ENCODE results near the gene NUP62. TPM values are rescaled to one million over a fixed set of nuclear protein-coding genes. Genes with fewer than 3 reads are reported as not detected.
"Not testable (repeated sequence)": the region's sequence is repeated elsewhere in the genome, so short reads cannot be mapped to it uniquely, and the experiment has no call there.

The NUP62 gene
- total RNA-seq, 2 experiments from 2014 or later, result 113 to 119 TPM

DNA sequence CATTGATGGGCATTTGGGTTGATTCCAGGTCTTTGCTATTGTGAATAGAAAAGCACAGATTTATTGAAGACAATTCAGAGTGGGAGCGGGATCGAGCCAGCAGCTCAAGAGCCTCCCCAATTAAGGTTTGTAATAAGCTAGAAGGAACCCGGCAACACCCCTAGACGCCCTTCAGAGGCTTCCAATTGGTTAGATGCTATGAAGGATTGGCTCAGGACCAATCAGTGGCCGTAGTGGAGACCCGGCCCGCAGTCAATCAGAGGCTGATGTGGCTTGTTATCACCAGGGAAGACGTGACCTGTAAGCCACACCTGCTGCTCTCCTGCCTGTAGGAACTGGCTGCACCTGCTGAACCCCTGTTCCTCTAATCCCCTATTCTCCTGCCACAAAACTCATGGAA lies 17.1 kb upstream of the NUP62 start:
- Mint-ChIP-seq H3K4me1 (ENCODE audit: low read depth) (peaks cover 4% of the 10 kb centered on the region), H3K4me3 (no peak overlapping the region), H3K27ac (no peak overlapping the region), H3K27me3 (peaks cover 22% of the 10 kb centered on the region), H3K9me3 (no peaks in the 10 kb centered on the region), H3K36me3 (ENCODE audit: low read depth) (no peaks in the 10 kb centered on the region)
- ChIA-PET CTCF (interaction anchor here (2.5 kb wide), 1 partner anchor 9 kb away, joined by 10 read pairs; no protein-coding TSS in a partner anchor), POLR2A (no interaction called here)
- intact Hi-C loops (cut with micrococcal nuclease), result no loop called here
- no peak for DNase-seq
- TF ChIP-seq, protein P1, sequence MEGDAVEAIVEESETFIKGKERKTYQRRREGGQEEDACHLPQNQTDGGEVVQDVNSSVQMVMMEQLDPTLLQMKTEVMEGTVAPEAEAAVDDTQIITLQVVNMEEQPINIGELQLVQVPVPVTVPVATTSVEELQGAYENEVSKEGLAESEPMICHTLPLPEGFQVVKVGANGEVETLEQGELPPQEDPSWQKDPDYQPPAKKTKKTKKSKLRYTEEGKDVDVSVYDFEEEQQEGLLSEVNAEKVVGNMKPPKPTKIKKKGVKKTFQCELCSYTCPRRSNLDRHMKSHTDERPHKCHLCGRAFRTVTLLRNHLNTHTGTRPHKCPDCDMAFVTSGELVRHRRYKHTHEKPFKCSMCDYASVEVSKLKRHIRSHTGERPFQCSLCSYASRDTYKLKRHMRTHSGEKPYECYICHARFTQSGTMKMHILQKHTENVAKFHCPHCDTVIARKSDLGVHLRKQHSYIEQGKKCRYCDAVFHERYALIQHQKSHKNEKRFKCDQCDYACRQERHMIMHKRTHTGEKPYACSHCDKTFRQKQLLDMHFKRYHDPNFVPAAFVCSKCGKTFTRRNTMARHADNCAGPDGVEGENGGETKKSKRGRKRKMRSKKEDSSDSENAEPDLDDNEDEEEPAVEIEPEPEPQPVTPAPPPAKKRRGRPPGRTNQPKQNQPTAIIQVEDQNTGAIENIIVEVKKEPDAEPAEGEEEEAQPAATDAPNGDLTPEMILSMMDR (IDR thresholded peaks at IDR 0.05), result no peak
- ATAC-seq, result no peak

GRCh38 chr19:49944567-49944966 lies 15.3 kb upstream of the NUP62 start:
- intact Hi-C loops (cut with micrococcal nuclease); H3K4me1 Mint-ChIP-seq (ENCODE audit: low read depth); H3K36me3 Mint-ChIP-seq (ENCODE audit: low read depth); H3K9me3 Mint-ChIP-seq; H3K27ac Mint-ChIP-seq; H3K4me3 Mint-ChIP-seq; POLR2A ChIA-PET; DNase-seq; CTCF ChIA-PET: not testable (repeated sequence)
- peaks cover 15% of the 10 kb centered on the region for H3K27me3 Mint-ChIP-seq
- ATAC-seq, result peak; percentile 51

- intact Hi-C loops (cut with micrococcal nuclease), result loop anchor here (2.0 kb wide), 1 partner anchor 42 kb away; no protein-coding TSS in a partner anchor
- DNase-seq, result no peak
- TF ChIP-seq, protein P1 (IDR thresholded peaks at IDR 0.05), result peak; percentile 2
- POLR2A ChIA-PET, result no interaction called here
- Mint-ChIP-seq H3K27ac (no peak overlapping the region), H3K4me1 (ENCODE audit: low read depth) (peaks cover 9% of the 10 kb centered on the region), H3K27me3 (peaks cover 13% of the 10 kb centered on the region), H3K4me3 (no peak overlapping the region), H3K36me3 (ENCODE audit: low read depth) (no peaks in the 10 kb centered on the region), H3K9me3 (no peaks in the 10 kb centered on the region)
- CTCF ChIA-PET, result no interaction called here
- no peak for ATAC-seq
These were observed 11.1 kb upstream of the NUP62 start for GRCh38 chr19:49940482-49940791.

- POLR2A ChIA-PET, result no interaction called here
- ATAC-seq, result peak; percentile 19
- TF ChIP-seq, protein P1 (IDR thresholded peaks at IDR 0.05), result peak; percentile 30
- Mint-ChIP-seq H3K36me3 (ENCODE audit: low read depth) (no peaks in the 10 kb centered on the region), H3K9me3 (no peaks in the 10 kb centered on the region), H3K27me3 (peaks cover 10% of the 10 kb centered on the region), H3K4me3 (no peak overlapping the region), H3K27ac (no peak overlapping the region), H3K4me1 (ENCODE audit: low read depth) (peaks cover 9% of the 10 kb centered on the region)
- DNase-seq, result peak; percentile 27
- intact Hi-C loops (cut with micrococcal nuclease), result loop anchor here (2.0 kb wide), 1 partner anchor 43 kb away; no protein-coding TSS in a partner anchor
- CTCF ChIA-PET, result interaction anchor here (1.3 to 4.2 kb wide), 2 partner anchors 29 to 45 kb away, joined by 3 to 55 read pairs; no protein-coding TSS in a partner anchor
These were observed 10.6 kb upstream of the NUP62 start for GRCh38 chr19:49939721-49940481.

DNA sequence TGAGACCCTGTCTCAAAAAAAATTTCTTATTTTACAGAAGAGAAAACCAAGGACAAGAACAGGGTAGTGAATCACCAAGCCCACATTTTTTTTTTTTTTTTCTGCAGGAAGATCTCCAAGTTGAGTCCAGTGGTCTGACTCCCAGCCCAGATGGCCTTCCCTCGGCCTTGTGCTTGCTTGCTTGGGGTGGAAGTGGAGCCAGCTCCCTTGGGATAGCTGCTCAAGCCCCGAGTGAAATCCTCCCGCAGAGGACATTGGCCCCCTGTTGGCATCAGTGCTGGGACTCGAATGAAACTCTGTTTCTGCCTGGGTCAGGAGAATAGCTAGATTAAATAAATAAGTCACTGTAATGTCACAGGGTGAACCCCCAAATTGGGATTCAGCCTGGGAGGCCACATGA lies 9.4 kb upstream of the NUP62 start:
- peaks cover 8% of the 10 kb centered on the region for H3K27me3 Mint-ChIP-seq
- no peaks in the 10 kb centered on the region for H3K36me3 Mint-ChIP-seq (ENCODE audit: low read depth)
- DNase-seq (no peak), ATAC-seq (no peak)
- no peaks in the 10 kb centered on the region for H3K9me3 Mint-ChIP-seq
- TF ChIP-seq, protein P1 (IDR thresholded peaks at IDR 0.05), result no peak
- intact Hi-C loops (cut with micrococcal nuclease), result no loop called here
- no peak overlapping the region for H3K4me3 Mint-ChIP-seq
- POLR2A ChIA-PET, result no interaction called here
- CTCF ChIA-PET, result interaction anchor here (0.6 to 4.2 kb wide), 8 partner anchors 10 to 907 kb away, joined by 3 to 55 read pairs (median 7); partner anchors contain the start of genes ATF5 and NUP62
- no peak overlapping the region for H3K27ac Mint-ChIP-seq
- peaks cover 7% of the 10 kb centered on the region for H3K4me1 Mint-ChIP-seq (ENCODE audit: low read depth)
